HepG2 (cell line): ENCODE measurements around the gene RFC2. TPM values are rescaled to one million over a fixed set of nuclear protein-coding genes. Genes with fewer than 3 reads are reported as not detected.

Experiments used
- AHR ChIP-seq: IDR thresholded peaks from 2 replicates; pipeline ENCODE4 v1.6.1; 2018; ENCODE audit warnings: missing genetic modification reagents, missing compliant biosample characterization
- ATRX ChIP-seq: sonication (generic); formaldehyde crosslinking; IDR thresholded peaks from 2 replicates; pipeline ENCODE4 v1.4.0; 2020; ENCODE audit warnings: missing genetic modification reagents, borderline replicate concordance
- JUN ChIP-seq: sonication (generic); formaldehyde crosslinking; IDR thresholded peaks from 2 replicates; pipeline ENCODE4 v1.4.0; 2020; ENCODE audit warnings: mild to moderate bottlenecking, missing genetic modification reagents
- KLF15 ChIP-seq: sonication (generic); formaldehyde crosslinking; IDR thresholded peaks from 2 replicates; pipeline ENCODE4 v1.8.1; 2023; ENCODE audit warnings: borderline replicate concordance, mild to moderate bottlenecking, inconsistent platforms, missing genetic modification reagents, mixed read lengths
- MIER3 ChIP-seq: IDR thresholded peaks from 2 replicates; pipeline ENCODE4 v1.6.1; 2016; ENCODE audit warnings: missing compliant biosample characterization, borderline replicate concordance
- MYNN ChIP-seq: sonication (generic); formaldehyde crosslinking; IDR thresholded peaks from 2 replicates; pipeline ENCODE4 v1.4.0; 2020; ENCODE audit warnings: mild to moderate bottlenecking, low read depth, missing genetic modification reagents
- PHF8 ChIP-seq: sonication (generic); formaldehyde crosslinking; IDR thresholded peaks from 2 replicates; pipeline ENCODE4 v1.5.0; 2020; ENCODE audit warnings: missing genetic modification reagents
- TAF15 ChIP-seq: fragments of 200-400 bp; formaldehyde crosslinking; IDR thresholded peaks from one replicate; pipeline ENCODE4 v1.6.1; 2018; ENCODE audit warnings: mild to moderate bottlenecking, low read depth, low read length; ENCODE audit not compliant: poor library complexity, severe bottlenecking
- ZBTB8A ChIP-seq: sonication (generic); formaldehyde crosslinking; IDR thresholded peaks from 2 replicates; pipeline ENCODE4 v1.4.0; 2020; ENCODE audit warnings: mild to moderate bottlenecking, low read depth, missing genetic modification reagents, borderline replicate concordance
- ZFX ChIP-seq: sonication (generic); formaldehyde crosslinking; IDR thresholded peaks from 2 replicates; pipeline ENCODE4 v1.4.0; 2020; ENCODE audit warnings: mild to moderate bottlenecking, low read depth, missing genetic modification reagents, moderate library complexity
- ZNF562 ChIP-seq: sonication (generic); formaldehyde crosslinking; IDR thresholded peaks from 2 replicates; pipeline ENCODE4 v1.8.0; 2022; ENCODE audit warnings: missing genetic modification reagents, borderline replicate concordance
- ZNF724P ChIP-seq: sonication (generic); formaldehyde crosslinking; IDR thresholded peaks from 2 replicates; pipeline ENCODE4 v1.8.0; 2022; ENCODE audit warnings: missing genetic modification reagents, borderline replicate concordance
- ZNF772 ChIP-seq: sonication (generic); formaldehyde crosslinking; IDR thresholded peaks from 2 replicates; pipeline ENCODE4 v1.5.0; 2020; ENCODE audit warnings: mild to moderate bottlenecking, missing genetic modification reagents
- polyA plus RNA-seq, 8 experiments: library from polyadenylated mRNA; depleted of rRNA in 3 of 8; stranded (reverse) in 7 of 8; unstranded in 1 of 8; fragments of >200 nt; fragmentation: Illumina TruSeq in 4 of 8; extraction: Trizol in 4 of 8; gene quantifications; 2 replicates each; pipeline versions ENCODE4 v1.2.1 to v1.2.3, GENCODE V29; 2011 to 2016; ENCODE audit warnings: low read depth in 4 of 8, missing spikeins in 1 of 8, mixed read lengths in 1 of 8; ENCODE audit not compliant: insufficient read depth in 1 of 8
- total RNA-seq, 5 experiments: library from RNA; depleted of rRNA; stranded (reverse); fragments of >200 nt; fragmentation: Illumina TruSeq; extraction: Trizol; gene quantifications; 2 replicates each; pipeline ENCODE4 v1.2.3, GENCODE V29; 2016; ENCODE audit warnings: low read depth in 1 of 5
- TF ChIP-seq, protein P1 (sequence below): sonication (generic); formaldehyde crosslinking; IDR thresholded peaks from 2 replicates; pipeline ENCODE4 v1.8.1; 2023; ENCODE audit warnings: mild to moderate bottlenecking, moderate library complexity, missing genetic modification reagents
- TF ChIP-seq, protein P2 (sequence below): sonication (generic); formaldehyde crosslinking; IDR thresholded peaks from 2 replicates; pipeline ENCODE4 v1.8.1; 2023; ENCODE audit warnings: mild to moderate bottlenecking, inconsistent platforms, moderate library complexity, missing genetic modification reagents, borderline replicate concordance
- TF ChIP-seq, protein P3 (sequence below): sonication (generic); formaldehyde crosslinking; IDR thresholded peaks from 2 replicates; pipeline ENCODE4 v1.5.0; 2020; ENCODE audit warnings: mild to moderate bottlenecking, missing genetic modification reagents, borderline replicate concordance
- TF ChIP-seq, protein P4 (sequence below): sonication (generic); formaldehyde crosslinking; IDR thresholded peaks from 2 replicates; pipeline ENCODE4 v1.4.0; 2020; ENCODE audit warnings: missing genetic modification reagents
- TF ChIP-seq, protein P5 (sequence below): sonication (generic); formaldehyde crosslinking; conservative IDR thresholded peaks from 2 replicates; pipeline ENCODE4 v1.4.0; 2020; ENCODE audit warnings: missing genetic modification reagents

The RFC2 gene
- total and polyA plus RNA-seq, 2 of the 13 experiments (the other 11 are each of a cell fraction or from before 2014, with no cell fraction given), result 14.6 to 43.5 TPM

DNA sequence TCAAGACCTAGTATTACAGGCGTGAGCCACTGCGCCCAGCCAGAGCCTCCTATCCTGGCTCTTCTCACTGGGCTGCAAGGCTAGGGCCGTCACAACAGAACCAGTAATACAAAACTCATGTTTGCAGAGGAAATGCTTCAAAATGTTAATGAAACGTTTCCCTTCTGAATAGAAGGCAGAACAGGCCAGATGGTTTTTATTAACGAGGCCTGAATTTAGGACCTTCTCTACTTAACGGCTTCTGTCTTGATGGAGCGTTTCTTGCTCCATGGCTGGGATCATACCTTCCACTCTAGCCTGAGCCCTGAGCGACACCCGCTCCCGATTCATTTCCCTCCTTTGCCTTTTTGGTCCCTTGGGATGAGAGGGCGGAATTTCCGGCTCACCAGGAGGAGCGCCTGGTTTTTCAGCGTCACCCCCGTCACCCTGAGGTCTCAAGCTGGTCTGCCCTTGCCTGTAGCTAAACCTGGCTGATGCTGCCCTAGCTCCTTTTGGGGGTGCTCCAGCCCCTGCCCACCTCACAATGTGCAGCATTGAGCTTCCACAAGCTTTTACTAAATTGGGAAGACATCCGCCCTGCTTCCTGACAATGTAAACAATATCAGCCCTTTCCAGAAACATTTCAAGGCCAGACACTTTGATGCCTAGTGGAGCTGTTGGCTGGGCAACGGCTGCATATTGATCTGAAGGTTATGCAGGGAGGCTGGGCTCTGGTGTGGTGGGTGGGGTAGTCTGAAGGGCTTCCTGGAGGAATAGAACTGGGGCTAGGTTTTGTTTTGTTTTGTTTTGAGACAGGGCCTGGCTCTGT lies 40.2 kb upstream of the RFC2 start (continued):
- TF ChIP-seq, protein P1, sequence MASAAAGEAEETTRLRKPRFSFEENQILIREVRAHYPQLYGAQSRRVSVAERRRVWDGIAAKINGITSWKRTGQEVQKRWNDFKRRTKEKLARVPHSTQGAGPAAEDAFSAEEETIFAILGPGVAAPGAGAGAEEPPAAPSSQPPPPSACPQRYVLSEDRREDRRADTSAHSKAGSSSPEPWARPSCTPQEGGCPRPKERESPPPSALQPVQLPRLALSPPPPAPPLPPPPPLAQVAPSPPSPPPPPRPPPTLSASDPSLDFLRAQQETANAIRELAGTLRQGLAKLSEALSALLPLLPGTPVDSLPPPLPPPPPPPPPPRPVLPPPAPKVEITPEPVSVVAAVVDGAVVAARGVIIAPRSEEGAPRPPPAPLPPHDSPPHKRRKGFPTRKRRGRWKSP (CRISPR knock-in tag), result peak; percentile 42; the same call in 1 of the 2 replicates
- TF ChIP-seq ATRX, result no peak
- no peak for TF ChIP-seq JUN (CRISPR knock-in tag)
- TF ChIP-seq, protein P2, sequence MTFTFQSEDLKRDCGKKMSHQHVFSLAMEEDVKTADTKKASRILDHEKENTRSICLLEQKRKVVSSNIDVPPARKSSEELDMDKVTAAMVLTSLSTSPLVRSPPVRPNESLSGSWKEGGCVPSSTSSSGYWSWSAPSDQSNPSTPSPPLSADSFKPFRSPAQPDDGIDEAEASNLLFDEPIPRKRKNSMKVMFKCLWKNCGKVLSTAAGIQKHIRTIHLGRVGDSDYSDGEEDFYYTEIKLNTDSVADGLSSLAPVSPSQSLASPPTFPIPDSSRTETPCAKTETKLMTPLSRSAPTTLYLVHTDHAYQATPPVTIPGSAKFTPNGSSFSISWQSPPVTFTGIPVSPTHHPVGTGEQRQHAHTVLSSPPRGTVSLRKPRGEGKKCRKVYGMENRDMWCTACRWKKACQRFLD, result no peak; the same call in 1 of the 2 replicates
- TF ChIP-seq ZBTB8A (CRISPR knock-in tag), result no peak
- TF ChIP-seq ZNF772 (CRISPR knock-in tag), result 0 out of 2 replicates have a peak, but pooled peaks have one; percentile 67
- no peak for TF ChIP-seq KLF15 (CRISPR knock-in tag)
- TF ChIP-seq TAF15, result no peak
- peak; percentile 94; the same call in 1 of the 2 replicates for TF ChIP-seq MIER3 (CRISPR knock-in tag)
- TF ChIP-seq MYNN (CRISPR knock-in tag), result no peak
- TF ChIP-seq ZNF562 (CRISPR knock-in tag), result no peak
- no peak for TF ChIP-seq PHF8
- TF ChIP-seq, protein P3, sequence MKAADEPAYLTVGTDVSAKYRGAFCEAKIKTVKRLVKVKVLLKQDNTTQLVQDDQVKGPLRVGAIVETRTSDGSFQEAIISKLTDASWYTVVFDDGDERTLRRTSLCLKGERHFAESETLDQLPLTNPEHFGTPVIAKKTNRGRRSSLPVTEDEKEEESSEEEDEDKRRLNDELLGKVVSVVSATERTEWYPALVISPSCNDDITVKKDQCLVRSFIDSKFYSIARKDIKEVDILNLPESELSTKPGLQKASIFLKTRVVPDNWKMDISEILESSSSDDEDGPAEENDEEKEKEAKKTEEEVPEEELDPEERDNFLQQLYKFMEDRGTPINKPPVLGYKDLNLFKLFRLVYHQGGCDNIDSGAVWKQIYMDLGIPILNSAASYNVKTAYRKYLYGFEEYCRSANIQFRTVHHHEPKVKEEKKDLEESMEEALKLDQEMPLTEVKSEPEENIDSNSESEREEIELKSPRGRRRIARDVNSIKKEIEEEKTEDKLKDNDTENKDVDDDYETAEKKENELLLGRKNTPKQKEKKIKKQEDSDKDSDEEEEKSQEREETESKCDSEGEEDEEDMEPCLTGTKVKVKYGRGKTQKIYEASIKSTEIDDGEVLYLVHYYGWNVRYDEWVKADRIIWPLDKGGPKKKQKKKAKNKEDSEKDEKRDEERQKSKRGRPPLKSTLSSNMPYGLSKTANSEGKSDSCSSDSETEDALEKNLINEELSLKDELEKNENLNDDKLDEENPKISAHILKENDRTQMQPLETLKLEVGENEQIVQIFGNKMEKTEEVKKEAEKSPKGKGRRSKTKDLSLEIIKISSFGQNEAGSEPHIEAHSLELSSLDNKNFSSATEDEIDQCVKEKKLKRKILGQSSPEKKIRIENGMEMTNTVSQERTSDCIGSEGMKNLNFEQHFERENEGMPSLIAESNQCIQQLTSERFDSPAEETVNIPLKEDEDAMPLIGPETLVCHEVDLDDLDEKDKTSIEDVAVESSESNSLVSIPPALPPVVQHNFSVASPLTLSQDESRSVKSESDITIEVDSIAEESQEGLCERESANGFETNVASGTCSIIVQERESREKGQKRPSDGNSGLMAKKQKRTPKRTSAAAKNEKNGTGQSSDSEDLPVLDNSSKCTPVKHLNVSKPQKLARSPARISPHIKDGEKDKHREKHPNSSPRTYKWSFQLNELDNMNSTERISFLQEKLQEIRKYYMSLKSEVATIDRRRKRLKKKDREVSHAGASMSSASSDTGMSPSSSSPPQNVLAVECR (CRISPR knock-in tag), result peak; percentile 73; the same call in 1 of the 2 replicates
- TF ChIP-seq, protein P4, sequence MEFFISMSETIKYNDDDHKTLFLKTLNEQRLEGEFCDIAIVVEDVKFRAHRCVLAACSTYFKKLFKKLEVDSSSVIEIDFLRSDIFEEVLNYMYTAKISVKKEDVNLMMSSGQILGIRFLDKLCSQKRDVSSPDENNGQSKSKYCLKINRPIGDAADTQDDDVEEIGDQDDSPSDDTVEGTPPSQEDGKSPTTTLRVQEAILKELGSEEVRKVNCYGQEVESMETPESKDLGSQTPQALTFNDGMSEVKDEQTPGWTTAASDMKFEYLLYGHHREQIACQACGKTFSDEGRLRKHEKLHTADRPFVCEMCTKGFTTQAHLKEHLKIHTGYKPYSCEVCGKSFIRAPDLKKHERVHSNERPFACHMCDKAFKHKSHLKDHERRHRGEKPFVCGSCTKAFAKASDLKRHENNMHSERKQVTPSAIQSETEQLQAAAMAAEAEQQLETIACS (CRISPR knock-in tag), result no peak
- no peak for TF ChIP-seq ZNF724P
- TF ChIP-seq ZFX (CRISPR knock-in tag), result peak; percentile 61; the same call in 1 of the 2 replicates
- no peak for TF ChIP-seq AHR
- TF ChIP-seq, protein P5, sequence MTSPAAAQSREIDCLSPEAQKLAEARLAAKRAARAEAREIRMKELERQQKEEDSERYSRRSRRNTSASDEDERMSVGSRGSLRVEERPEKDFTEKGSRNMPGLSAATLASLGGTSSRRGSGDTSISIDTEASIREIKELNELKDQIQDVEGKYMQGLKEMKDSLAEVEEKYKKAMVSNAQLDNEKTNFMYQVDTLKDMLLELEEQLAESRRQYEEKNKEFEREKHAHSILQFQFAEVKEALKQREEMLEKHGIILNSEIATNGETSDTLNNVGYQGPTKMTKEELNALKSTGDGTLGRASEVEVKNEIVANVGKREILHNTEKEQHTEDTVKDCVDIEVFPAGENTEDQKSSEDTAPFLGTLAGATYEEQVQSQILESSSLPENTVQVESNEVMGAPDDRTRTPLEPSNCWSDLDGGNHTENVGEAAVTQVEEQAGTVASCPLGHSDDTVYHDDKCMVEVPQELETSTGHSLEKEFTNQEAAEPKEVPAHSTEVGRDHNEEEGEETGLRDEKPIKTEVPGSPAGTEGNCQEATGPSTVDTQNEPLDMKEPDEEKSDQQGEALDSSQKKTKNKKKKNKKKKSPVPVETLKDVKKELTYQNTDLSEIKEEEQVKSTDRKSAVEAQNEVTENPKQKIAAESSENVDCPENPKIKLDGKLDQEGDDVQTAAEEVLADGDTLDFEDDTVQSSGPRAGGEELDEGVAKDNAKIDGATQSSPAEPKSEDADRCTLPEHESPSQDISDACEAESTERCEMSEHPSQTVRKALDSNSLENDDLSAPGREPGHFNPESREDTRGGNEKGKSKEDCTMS, result no peak
